Heart right ventricle (tissue), 16 donors: ENCODE results near the gene SATB1. TPM values are rescaled to one million over a fixed set of nuclear protein-coding genes. Genes with fewer than 3 reads are reported as not detected.

Source experiments
- ATAC-seq, 8 donors: fragments of 200-7000 bp; cut with Tn5 transposase; one replicate each; pipeline ENCODE4 v1.9.1; 2020; ENCODE audit warnings: mild to moderate bottlenecking in 8 of 8, moderate library complexity in 8 of 8, moderate number of reproducible peaks in 1 of 8
- DNase-seq, 2 donors: peaks; one replicate each; pipeline ENCODE4 v3.0.0-alpha.2; 2020
- H3K27ac ChIP-seq, 10 donors: fragments of 200-600 bp; sonication (generic) in 2 of 10; one replicate each; pipeline versions ENCODE4 v1.5.0 to v1.8.0; 2020 to 2022; ENCODE audit warnings: mild to moderate bottlenecking in 3 of 10
- H3K27me3 ChIP-seq, 7 donors: fragments of 200-600 bp; one replicate each; pipeline ENCODE4 v1.8.0; 2021 to 2022; ENCODE audit warnings: mild to moderate bottlenecking in 2 of 7
- H3K36me3 ChIP-seq, 9 donors: fragments of 200-600 bp; sonication (generic) in 1 of 9; one replicate each; pipeline versions ENCODE4 v1.5.0 to v1.8.0; 2020 to 2022; ENCODE audit warnings: mild to moderate bottlenecking in 2 of 9
- H3K4me1 ChIP-seq, 9 donors: fragments of 200-600 bp; sonication (generic) in 1 of 9; one replicate each; pipeline versions ENCODE4 v1.5.0 to v1.8.0; 2020 to 2022; ENCODE audit warnings: mild to moderate bottlenecking in 4 of 9
- H3K4me3 ChIP-seq, 10 donors: fragments of 200-600 bp; sonication (generic) in 2 of 10; one replicate each; pipeline versions ENCODE4 v1.5.0 to v1.8.0; 2020 to 2022; ENCODE audit warnings: mild to moderate bottlenecking in 7 of 10, moderate library complexity in 2 of 10
- H3K9me3 ChIP-seq, 11 donors: fragments of 200-600 bp in 10 of 11; sonication (generic) in 2 of 11; one replicate each; pipeline versions ENCODE4 v1.5.0 to v1.8.0; 2013 to 2022; ENCODE audit warnings: mild to moderate bottlenecking in 2 of 11, control low read depth in 1 of 11, moderate library complexity in 1 of 11
- WGBS, 2 donors: extraction: QIAGEN DNeasy Blood & Tissue Kit; methylation state at CpG; one replicate each; pipeline ENCODE4 v1.1.7; 2013; ENCODE audit warnings: inconsistent platforms in 1 of 2; 5-methylcytosine and 5-hydroxymethylcytosine counted together
- intact Hi-C, 10 donors: fragments of 100-400 bp; cut with DNase I; formaldehyde crosslinking; loops; one replicate each; pipeline versions ENCODE4 v1.11.1 to v1.14.2; 2022
- polyA plus RNA-seq, 2 donors: library from polyadenylated mRNA; stranded (reverse); fragments of 200-250 nt; gene quantifications; one replicate each; pipeline ENCODE4 v1.2.3, GENCODE V29; 2013
- total RNA-seq, 10 donors: library from RNA; stranded (reverse); fragmentation: NEBNext Ultra II Directional in 3 of 10; extraction: Animal tissue kit (Norgen Biotek cat#: 25700) in 3 of 10; gene quantifications; one replicate each; pipeline versions ENCODE4 v1.2.1 to v1.2.4, GENCODE V29; 2021 to 2023
- TF ChIP-seq, protein P1 (sequence below), 9 donors: fragments of 200-600 bp; sonication (generic) in 2 of 9; IDR thresholded peaks; one replicate each; pipeline versions ENCODE4 v1.5.0 to v1.8.0; 2021 to 2022; ENCODE audit warnings: antibody characterized with exemption in 9 of 9, mild to moderate bottlenecking in 5 of 9, moderate library complexity in 1 of 9
- donor health status: Arrhythmogenic right ventricular cardiomyopathy.
- donor health status: ischemic (EF 13 %, LVEDD 7.1; RV severe dilation, severe dysfunction).
- donor health status: healthy with polysubstance abuse.
- donor health status: DM: no; HTN: yes; CAD: no.
- donor health status: DM: no; HTN: no; CAD: no.
- donor health status: ischemic (EF 25% LVEDD 6.9; RV normal size, moderate dysfunction).
- donor health status: ischemic (EF 25% LVEDD 5.7; RV mildly dilated, moderate dysfunction).
- donor health status: healthy.
- donor health status: DM: yes; HTN: yes; CAD: no.
- donor health status: Ischemic cardiomyopathy.
- donor health status: ischemic (EF 35%, LVEDD 5.7; RV mildly dilated, moderate dysfunction).
- donor health status: nonischemic (EF 11% LVEDD 7.7; RV severe dilation, severe dysfunction).
- donor health status: DM: yes; HTN: yes; CAD: no.
- donor health status: PGD.
- donor health status: ischemic (EF 29% LVEDD 5.4; RV normal size, mild dysfunction).
- donor health status: nonischemic (EF 23%, LVEDD 6.1; RV moderate dilation, normal function).

Gene SATB1
- total and polyA plus RNA-seq, 12 donors: 8.8 to 73.7 (median 49.5) TPM

DNA sequence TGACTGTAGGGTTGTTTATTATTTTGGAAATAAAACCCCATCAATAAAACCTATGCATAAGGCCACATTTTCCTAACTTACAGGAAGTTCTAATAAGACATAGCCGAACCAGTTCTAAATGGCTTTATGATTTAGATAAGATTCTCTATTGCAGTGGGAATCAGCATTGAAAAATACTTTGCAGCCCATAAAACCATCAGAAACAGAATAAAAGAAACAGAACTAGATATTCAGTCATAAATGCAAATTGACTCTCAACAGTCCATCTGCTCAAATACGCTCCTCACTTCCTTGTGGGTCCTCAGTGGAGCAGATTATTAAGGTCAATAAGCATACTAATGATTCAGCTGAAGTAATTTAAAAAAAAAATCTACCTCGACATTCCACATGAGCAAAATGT lies 8.8 kb downstream of the SATB1 start:
- Histone ChIP-seq H3K27ac (no peak overlapping the region), H3K9me3 (no peaks in the 10 kb centered on the region), H3K4me1 (peaks cover 0 to 28% (median 4%) of the 10 kb centered on the region in 9 donors), H3K4me3 (no peak overlapping the region), H3K27me3 (no peaks in the 10 kb centered on the region), H3K36me3 (peaks cover 0 to 89% (median 9%) of the 10 kb centered on the region in 9 donors)
- TF ChIP-seq, protein P1, sequence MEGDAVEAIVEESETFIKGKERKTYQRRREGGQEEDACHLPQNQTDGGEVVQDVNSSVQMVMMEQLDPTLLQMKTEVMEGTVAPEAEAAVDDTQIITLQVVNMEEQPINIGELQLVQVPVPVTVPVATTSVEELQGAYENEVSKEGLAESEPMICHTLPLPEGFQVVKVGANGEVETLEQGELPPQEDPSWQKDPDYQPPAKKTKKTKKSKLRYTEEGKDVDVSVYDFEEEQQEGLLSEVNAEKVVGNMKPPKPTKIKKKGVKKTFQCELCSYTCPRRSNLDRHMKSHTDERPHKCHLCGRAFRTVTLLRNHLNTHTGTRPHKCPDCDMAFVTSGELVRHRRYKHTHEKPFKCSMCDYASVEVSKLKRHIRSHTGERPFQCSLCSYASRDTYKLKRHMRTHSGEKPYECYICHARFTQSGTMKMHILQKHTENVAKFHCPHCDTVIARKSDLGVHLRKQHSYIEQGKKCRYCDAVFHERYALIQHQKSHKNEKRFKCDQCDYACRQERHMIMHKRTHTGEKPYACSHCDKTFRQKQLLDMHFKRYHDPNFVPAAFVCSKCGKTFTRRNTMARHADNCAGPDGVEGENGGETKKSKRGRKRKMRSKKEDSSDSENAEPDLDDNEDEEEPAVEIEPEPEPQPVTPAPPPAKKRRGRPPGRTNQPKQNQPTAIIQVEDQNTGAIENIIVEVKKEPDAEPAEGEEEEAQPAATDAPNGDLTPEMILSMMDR (IDR thresholded peaks at IDR 0.05): no peak
- ATAC-seq (no peak), DNase-seq (no peak)
- WGBS, 2 donors: 88% methylated on average over 3 of the region's 3 CpGs
- intact Hi-C loops: no loop called here

DNA sequence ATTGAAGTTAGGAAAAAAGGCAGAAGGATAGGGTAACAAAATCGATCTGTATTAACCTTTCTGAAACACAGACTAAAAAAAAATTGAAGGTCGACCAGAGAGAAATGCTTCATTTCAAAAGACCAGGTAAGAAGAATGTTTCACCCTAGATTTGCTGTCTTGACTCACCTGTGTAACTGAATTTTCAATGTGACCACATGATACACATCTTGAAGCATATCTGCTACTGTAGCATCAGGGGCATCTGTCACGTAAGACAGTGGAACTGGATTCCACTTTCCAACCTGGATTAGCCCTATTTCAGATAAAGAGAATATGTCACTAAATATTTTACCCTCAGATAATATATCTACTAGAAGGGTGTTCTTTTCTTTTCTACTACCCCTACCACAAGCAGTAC lies 9.3 kb downstream of the SATB1 start:
- Histone ChIP-seq H3K9me3 (no peaks in the 10 kb centered on the region), H3K4me3 (no peak overlapping the region), H3K4me1 (peaks cover 0 to 24% (median 4%) of the 10 kb centered on the region in 9 donors), H3K27ac (no peak overlapping the region), H3K36me3 (peaks cover 0 to 94% (median 9%) of the 10 kb centered on the region in 9 donors), H3K27me3 (no peaks in the 10 kb centered on the region)
- WGBS, 2 donors: 89 to 91% methylated on average over 3 of the region's 3 CpGs
- DNase-seq: no peak
- ATAC-seq: no peak
- TF ChIP-seq, protein P1 (IDR thresholded peaks at IDR 0.05): no peak
- intact Hi-C loops: no loop called here

DNA sequence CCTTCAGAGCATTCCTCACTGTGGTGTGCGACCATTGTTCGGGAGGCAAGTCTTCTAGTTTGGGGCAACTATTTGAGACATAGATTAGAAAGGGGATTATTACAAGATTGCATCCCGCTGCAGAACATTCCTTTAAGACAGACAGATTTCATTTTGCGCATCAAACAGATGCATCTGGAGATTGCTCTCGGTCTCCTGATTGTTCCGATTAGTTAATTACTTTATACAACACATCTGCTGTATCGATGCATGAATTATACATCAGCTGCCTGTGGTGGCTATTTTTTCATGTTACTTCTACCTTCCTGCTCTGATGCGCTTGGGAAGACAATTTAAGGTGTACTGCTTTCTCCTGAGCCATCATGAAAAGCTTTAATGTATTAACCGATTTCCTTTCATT lies 10.0 kb downstream of the SATB1 start:
- TF ChIP-seq, protein P1 (IDR thresholded peaks at IDR 0.05): no peak
- Histone ChIP-seq H3K4me3 (no peak overlapping the region), H3K4me1 (peaks cover 0 to 17% (median 4%) of the 10 kb centered on the region in 9 donors), H3K27me3 (no peaks in the 10 kb centered on the region), H3K36me3 (peaks cover 0 to 94% (median 9%) of the 10 kb centered on the region in 9 donors), H3K27ac (no peak overlapping the region), H3K9me3 (no peaks in the 10 kb centered on the region)
- intact Hi-C loops: no loop called here
- WGBS, 2 donors: 95 to 96% methylated on average over 9 of the region's 9 CpGs
- ATAC-seq (no peak), DNase-seq (no peak)

DNA sequence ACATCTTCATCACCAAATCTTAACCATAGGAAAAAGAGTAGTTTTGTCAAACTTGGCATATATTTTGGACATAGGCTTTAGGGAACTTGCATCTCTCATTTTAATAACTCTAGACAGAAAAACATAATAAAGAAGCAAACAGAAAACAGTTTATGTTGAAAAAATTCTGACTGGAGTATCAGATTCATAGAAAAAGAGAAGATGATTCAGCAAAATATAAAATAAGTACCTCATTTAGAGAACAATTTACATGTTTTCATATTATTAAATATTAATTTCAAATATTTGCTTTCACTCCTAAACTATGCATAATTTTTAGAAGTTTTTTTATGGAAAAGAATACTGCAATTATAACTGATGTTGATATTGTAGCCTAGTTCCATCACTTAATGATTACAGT lies 12.5 kb downstream of the SATB1 start:
- no peak overlapping the region for H3K27ac ChIP-seq
- DNase-seq (no peak), ATAC-seq (no peak)
- no peaks in the 10 kb centered on the region for H3K27me3 ChIP-seq
- no peaks in the 10 kb centered on the region for H3K9me3 ChIP-seq
- TF ChIP-seq, protein P1 (IDR thresholded peaks at IDR 0.05): no peak
- H3K4me3 ChIP-seq: no peak overlapping the region
- intact Hi-C loops: no loop called here
- H3K4me1 ChIP-seq: peaks cover 0 to 3% (median 0%) of the 10 kb centered on the region in 9 donors
- peaks cover 0 to 83% (median 9%) of the 10 kb centered on the region in 9 donors for H3K36me3 ChIP-seq
